ENCODE results near the gene KRTAP2-3. TPM values are rescaled to one million over a fixed set of nuclear protein-coding genes. Genes with fewer than 3 reads are reported as not detected.
"Not testable (repeated sequence)": the region's sequence is repeated elsewhere in the genome, so short reads cannot be mapped to it uniquely, and the experiment has no call there.

Gene KRTAP2-3
- polyA plus RNA-seq, 4 donors = not detected

- H3K4me1 ChIP-seq (ENCODE audit: control insufficient read depth in 3 of 3, insufficient read depth in 2 of 3, low read depth in 1 of 3, low read length in 2 of 3) = no peaks in the 10 kb centered on the region
- peaks cover 0 to 17% (median 4%) of the 10 kb centered on the region in 3 donors for H3K27me3 ChIP-seq (ENCODE audit: control insufficient read depth in 3 of 3, insufficient read depth in 3 of 3, low read length in 3 of 3)
- H3K4me3 ChIP-seq (ENCODE audit: low read depth in 1 of 3, low read length in 3 of 3) = no peak overlapping the region
- FAIRE-seq = no peak
- no peak for DNase-seq
- H3K36me3 ChIP-seq (ENCODE audit: control insufficient read depth in 3 of 3, insufficient read depth in 2 of 3, low read depth in 1 of 3, low read length in 3 of 3) = no peaks in the 10 kb centered on the region
- WGBS, 3 donors = 53 to 65% (median 65%) methylated on average over 4 of the region's 4 CpGs
- no peaks in the 10 kb centered on the region for H3K9me3 ChIP-seq (ENCODE audit: control insufficient read depth in 2 of 2, insufficient read depth in 1 of 2, low read depth in 1 of 2, low read length in 1 of 2)
- H3K27ac ChIP-seq (ENCODE audit: low read depth in 1 of 3, low read length in 2 of 3) = no peak overlapping the region
Measured at GRCh38 chr17:41063449-41063848, 3.5 kb upstream of the KRTAP2-3 start.

- Histone ChIP-seq H3K36me3 (ENCODE audit: control insufficient read depth in 3 of 3, insufficient read depth in 2 of 3, low read depth in 1 of 3, low read length in 3 of 3) (no peaks in the 10 kb centered on the region), H3K4me3 (ENCODE audit: low read depth in 1 of 3, low read length in 3 of 3) (no peak overlapping the region), H3K4me1 (ENCODE audit: control insufficient read depth in 3 of 3, insufficient read depth in 2 of 3, low read depth in 1 of 3, low read length in 2 of 3) (no peaks in the 10 kb centered on the region), H3K27ac (ENCODE audit: low read depth in 1 of 3, low read length in 2 of 3) (no peak overlapping the region), H3K27me3 (ENCODE audit: control insufficient read depth in 3 of 3, insufficient read depth in 3 of 3, low read length in 3 of 3) (peaks cover 0 to 18% (median 4%) of the 10 kb centered on the region in 3 donors), H3K9me3 (ENCODE audit: control insufficient read depth in 2 of 2, insufficient read depth in 1 of 2, low read depth in 1 of 2, low read length in 1 of 2) (no peaks in the 10 kb centered on the region)
- DNase-seq (no peak), FAIRE-seq (no peak)
- 55 to 80% (median 77%) methylated on average over 1 of the region's 1 CpG for WGBS, 3 donors
Measured at GRCh38 chr17:41061964-41062363, 2.0 kb upstream of the KRTAP2-3 start.

GRCh38 chr17:41059276-41060051 lies 450 bp downstream of the KRTAP2-3 start:
- WGBS, 3 donors = 24 to 28% (median 25%) methylated on average over 10 to 12 of the region's 31 CpGs
- not testable (repeated sequence) for DNase-seq; H3K4me1 ChIP-seq (ENCODE audit: control insufficient read depth in 3 of 3, insufficient read depth in 2 of 3, low read depth in 1 of 3, low read length in 2 of 3); FAIRE-seq; H3K36me3 ChIP-seq (ENCODE audit: control insufficient read depth in 3 of 3, insufficient read depth in 2 of 3, low read depth in 1 of 3, low read length in 3 of 3); H3K4me3 ChIP-seq (ENCODE audit: low read depth in 1 of 3, low read length in 3 of 3); H3K9me3 ChIP-seq (ENCODE audit: control insufficient read depth in 2 of 2, insufficient read depth in 1 of 2, low read depth in 1 of 2, low read length in 1 of 2); H3K27ac ChIP-seq (ENCODE audit: low read depth in 1 of 3, low read length in 2 of 3)
- H3K27me3 ChIP-seq (ENCODE audit: control insufficient read depth in 3 of 3, insufficient read depth in 3 of 3, low read length in 3 of 3) = peaks cover 0 to 12% (median 4%) of the 10 kb centered on the region in 3 donors

- 67 to 86% (median 75%) methylated on average over 5 of the region's 5 CpGs for WGBS, 3 donors
- DNase-seq = no peak
- no peak overlapping the region for H3K27ac ChIP-seq (ENCODE audit: low read depth in 1 of 3, low read length in 2 of 3)
- no peaks in the 10 kb centered on the region for H3K36me3 ChIP-seq (ENCODE audit: control insufficient read depth in 3 of 3, insufficient read depth in 2 of 3, low read depth in 1 of 3, low read length in 3 of 3)
- no peak overlapping the region for H3K4me3 ChIP-seq (ENCODE audit: low read depth in 1 of 3, low read length in 3 of 3)
- peaks cover 0 to 12% (median 4%) of the 10 kb centered on the region in 3 donors for H3K27me3 ChIP-seq (ENCODE audit: control insufficient read depth in 3 of 3, insufficient read depth in 3 of 3, low read length in 3 of 3)
- no peak for FAIRE-seq
- no peaks in the 10 kb centered on the region for H3K9me3 ChIP-seq (ENCODE audit: control insufficient read depth in 2 of 2, insufficient read depth in 1 of 2, low read depth in 1 of 2, low read length in 1 of 2)
- H3K4me1 ChIP-seq (ENCODE audit: control insufficient read depth in 3 of 3, insufficient read depth in 2 of 3, low read depth in 1 of 3, low read length in 2 of 3) = no peaks in the 10 kb centered on the region
Measured at GRCh38 chr17:41058741-41059140, 1.2 kb downstream of the KRTAP2-3 start.

- Histone ChIP-seq H3K36me3 (ENCODE audit: control insufficient read depth in 3 of 3, insufficient read depth in 2 of 3, low read depth in 1 of 3, low read length in 3 of 3) (no peaks in the 10 kb centered on the region), H3K27ac (ENCODE audit: low read depth in 1 of 3, low read length in 2 of 3) (no peak overlapping the region), H3K27me3 (ENCODE audit: control insufficient read depth in 3 of 3, insufficient read depth in 3 of 3, low read length in 3 of 3) (peaks cover 0 to 12% (median 4%) of the 10 kb centered on the region in 3 donors), H3K4me3 (ENCODE audit: low read depth in 1 of 3, low read length in 3 of 3) (no peak overlapping the region), H3K4me1 (ENCODE audit: control insufficient read depth in 3 of 3, insufficient read depth in 2 of 3, low read depth in 1 of 3, low read length in 2 of 3) (no peaks in the 10 kb centered on the region), H3K9me3 (ENCODE audit: control insufficient read depth in 2 of 2, insufficient read depth in 1 of 2, low read depth in 1 of 2, low read length in 1 of 2) (no peaks in the 10 kb centered on the region)
- DNase-seq (no peak), FAIRE-seq (no peak)
- 93 to 100% (median 96%) methylated on average over 1 of the region's 1 CpG for WGBS, 3 donors
Measured at GRCh38 chr17:41057547-41057946, 2.4 kb downstream of the KRTAP2-3 start.

GRCh38 chr17:41055130-41055529 lies 4.8 kb downstream of the KRTAP2-3 start, which contains the start of gene KRTAP2-2:
Gene KRTAP2-2 (minus strand): TSS chr17:41055230. CDS start chr17:41055211, 19 bp downstream.
- H3K4me3 ChIP-seq (ENCODE audit: low read depth in 1 of 3, low read length in 3 of 3); H3K4me1 ChIP-seq (ENCODE audit: control insufficient read depth in 3 of 3, insufficient read depth in 2 of 3, low read depth in 1 of 3, low read length in 2 of 3); H3K27me3 ChIP-seq (ENCODE audit: control insufficient read depth in 3 of 3, insufficient read depth in 3 of 3, low read length in 3 of 3); H3K36me3 ChIP-seq (ENCODE audit: control insufficient read depth in 3 of 3, insufficient read depth in 2 of 3, low read depth in 1 of 3, low read length in 3 of 3); H3K27ac ChIP-seq (ENCODE audit: low read depth in 1 of 3, low read length in 2 of 3); FAIRE-seq; DNase-seq; H3K9me3 ChIP-seq (ENCODE audit: control insufficient read depth in 2 of 2, insufficient read depth in 1 of 2, low read depth in 1 of 2, low read length in 1 of 2): not testable (repeated sequence)
- WGBS, 3 donors = 13 to 43% (median 21%) methylated on average over 1 of the region's 6 CpGs

- H3K36me3 ChIP-seq (ENCODE audit: control insufficient read depth in 3 of 3, insufficient read depth in 2 of 3, low read depth in 1 of 3, low read length in 3 of 3); H3K27me3 ChIP-seq (ENCODE audit: control insufficient read depth in 3 of 3, insufficient read depth in 3 of 3, low read length in 3 of 3); H3K4me3 ChIP-seq (ENCODE audit: low read depth in 1 of 3, low read length in 3 of 3); DNase-seq; H3K4me1 ChIP-seq (ENCODE audit: control insufficient read depth in 3 of 3, insufficient read depth in 2 of 3, low read depth in 1 of 3, low read length in 2 of 3); FAIRE-seq; H3K9me3 ChIP-seq (ENCODE audit: control insufficient read depth in 2 of 2, insufficient read depth in 1 of 2, low read depth in 1 of 2, low read length in 1 of 2); H3K27ac ChIP-seq (ENCODE audit: low read depth in 1 of 3, low read length in 2 of 3): not testable (repeated sequence)
- WGBS, 3 donors = 65 to 69% (median 69%) methylated on average over 5 to 9 of the region's 9 CpGs
Measured at GRCh38 chr17:41054556-41054955, 5.4 kb downstream of the KRTAP2-3 start.

- Histone ChIP-seq H3K27ac (ENCODE audit: low read depth in 1 of 3, low read length in 2 of 3) (no peak overlapping the region), H3K27me3 (ENCODE audit: control insufficient read depth in 3 of 3, insufficient read depth in 3 of 3, low read length in 3 of 3) (peaks cover 0 to 4% (median 3%) of the 10 kb centered on the region in 3 donors), H3K36me3 (ENCODE audit: control insufficient read depth in 3 of 3, insufficient read depth in 2 of 3, low read depth in 1 of 3, low read length in 3 of 3) (no peaks in the 10 kb centered on the region), H3K4me3 (ENCODE audit: low read depth in 1 of 3, low read length in 3 of 3) (no peak overlapping the region), H3K9me3 (ENCODE audit: control insufficient read depth in 2 of 2, insufficient read depth in 1 of 2, low read depth in 1 of 2, low read length in 1 of 2) (no peaks in the 10 kb centered on the region), H3K4me1 (ENCODE audit: control insufficient read depth in 3 of 3, insufficient read depth in 2 of 3, low read depth in 1 of 3, low read length in 2 of 3) (no peaks in the 10 kb centered on the region)
- FAIRE-seq (no peak), DNase-seq (no peak)
- 86 to 89% (median 87%) methylated on average over 4 of the region's 4 CpGs for WGBS, 3 donors
Measured at GRCh38 chr17:41054025-41054424, 5.9 kb downstream of the KRTAP2-3 start.

GRCh38 chr17:41052566-41052965 lies 7.3 kb downstream of the KRTAP2-3 start:
- Histone ChIP-seq H3K4me1 (ENCODE audit: control insufficient read depth in 3 of 3, insufficient read depth in 2 of 3, low read depth in 1 of 3, low read length in 2 of 3) (no peaks in the 10 kb centered on the region), H3K9me3 (ENCODE audit: control insufficient read depth in 2 of 2, insufficient read depth in 1 of 2, low read depth in 1 of 2, low read length in 1 of 2) (no peaks in the 10 kb centered on the region), H3K27ac (ENCODE audit: low read depth in 1 of 3, low read length in 2 of 3) (no peak overlapping the region), H3K36me3 (ENCODE audit: control insufficient read depth in 3 of 3, insufficient read depth in 2 of 3, low read depth in 1 of 3, low read length in 3 of 3) (no peaks in the 10 kb centered on the region), H3K4me3 (ENCODE audit: low read depth in 1 of 3, low read length in 3 of 3) (no peak overlapping the region), H3K27me3 (ENCODE audit: control insufficient read depth in 3 of 3, insufficient read depth in 3 of 3, low read length in 3 of 3) (peaks cover 0 to 8% (median 7%) of the 10 kb centered on the region in 3 donors)
- FAIRE-seq (no peak), DNase-seq (no peak)

All from small intestine (tissue), 7 donors.